Gastrocnemius medialis (tissue), 4 donors: ENCODE data around the gene PLAAT4. TPM values are rescaled to one million over a fixed set of nuclear protein-coding genes. Genes with fewer than 3 reads are reported as not detected.
"Not testable (repeated sequence)": the region's sequence is repeated elsewhere in the genome, so short reads cannot be mapped to it uniquely, and the experiment has no call there.

Experiments used
- ATAC-seq, 2 donors: fragments of 150-250 bp; one replicate each; pipeline ENCODE4 v1.9.1; 2016
- DNase-seq, 2 donors: peaks; one replicate each; pipeline ENCODE4 v3.0.0-alpha.2; 2019
- H3K27ac ChIP-seq, 4 donors: fragments of 200-600 bp; sonication (generic); 1 replicate in 1 of 4; 2 replicates in 3 of 4; pipeline ENCODE4 v1.5.1; 2016 to 2018; ENCODE audit warnings: mild to moderate bottlenecking in 2 of 4, moderate library complexity in 1 of 4
- H3K27me3 ChIP-seq, 3 donors: fragments of 200-600 bp; sonication (generic) in 2 of 3; 1 replicate in 1 of 3; 2 replicates in 2 of 3; pipeline versions ENCODE4 v1.5.1 to v1.6.0; 2016 to 2019; ENCODE audit warnings: mild to moderate bottlenecking in 1 of 3, moderate library complexity in 1 of 3
- H3K36me3 ChIP-seq, 2 donors: fragments of 200-600 bp; sonication (generic) in 1 of 2; one replicate each; pipeline ENCODE4 v1.5.1; 2017 to 2018
- H3K4me1 ChIP-seq, 2 donors: fragments of 200-600 bp; sonication (generic) in 1 of 2; one replicate each; pipeline ENCODE4 v1.5.1; 2016 to 2017; ENCODE audit warnings: mild to moderate bottlenecking in 2 of 2
- H3K4me3 ChIP-seq, 4 donors: fragments of 200-600 bp; sonication (generic) in 3 of 4; 1 replicate in 1 of 4; 2 replicates in 3 of 4; pipeline ENCODE4 v1.5.1; 2016 to 2019; ENCODE audit warnings: mild to moderate bottlenecking in 2 of 4
- H3K9me3 ChIP-seq, 3 donors: fragments of 200-600 bp; sonication (generic) in 2 of 3; 1 replicate in 1 of 3; 2 replicates in 2 of 3; pipeline ENCODE4 v1.5.1; 2016 to 2019
- POLR2A ChIP-seq, 2 donors: fragments of 450-650 bp; IDR thresholded peaks; one replicate each; pipeline ENCODE4 v1.6.1; 2017; ENCODE audit warnings: antibody characterized with exemption in 2 of 2, mild to moderate bottlenecking in 2 of 2, moderate library complexity in 2 of 2
- in situ Hi-C, 4 donors: fragments of 200-750 bp; cut with MboI; loops; one replicate each; pipeline versions ENCODE4 v1.15.0 to v1.8.0; 2017; ENCODE audit warnings: low sequenced_read_pairs in 4 of 4
- intact Hi-C: fragments of 100-400 bp; cut with DNase I; formaldehyde crosslinking; loops from one replicate; pipeline ENCODE4 v1.15.1; 2023; ENCODE audit warnings: low total_unique reads
- total RNA-seq, 4 donors: library from RNA; depleted of rRNA; stranded (reverse); fragments of >200 nt; gene quantifications; one replicate each; pipeline versions ENCODE4 v1.1.0 to v1.2.3, GENCODE V29; 2016
- TF ChIP-seq, protein P1 (sequence below), 5 experiments: fragments of 450-650 bp in 3 of 5; fragments of 200-600 bp in 2 of 5; sonication (generic) in 2 of 5; IDR thresholded peaks in 4 of 5; conservative IDR thresholded peaks in 1 of 5; 1 replicate in 4 of 5; 2 replicates in 1 of 5; pipeline ENCODE4 v1.5.1; 2016 to 2019; ENCODE audit warnings: antibody characterized with exemption in 5 of 5, mild to moderate bottlenecking in 3 of 5, moderate library complexity in 3 of 5

Gene PLAAT4
- total RNA-seq, 4 donors from 2014 or later, result 3.1 to 13.2 (median 5.8) TPM

DNA sequence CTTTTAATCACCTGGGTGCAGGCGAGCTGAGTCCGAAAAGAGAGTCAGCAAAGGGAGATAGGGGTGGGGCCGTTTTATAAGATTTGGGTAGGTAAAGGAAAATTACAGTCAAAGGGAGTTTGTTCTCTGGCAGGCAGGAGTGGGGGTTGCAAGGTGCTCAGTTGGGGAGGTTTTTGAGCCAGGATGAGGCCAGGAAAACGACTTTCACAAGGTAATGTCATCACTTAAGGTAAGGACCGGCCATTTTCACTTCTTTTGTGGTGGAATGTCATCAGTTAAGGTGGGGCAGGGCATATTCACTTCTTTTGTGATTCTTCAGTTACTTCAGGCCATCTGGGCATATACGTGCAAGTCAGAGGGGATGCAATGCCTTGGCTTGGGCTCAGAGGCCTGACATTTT lies 7.2 kb upstream of the PLAAT4 start:
- H3K27me3 ChIP-seq, in situ Hi-C loops, intact Hi-C loops, H3K9me3 ChIP-seq, H3K4me1 ChIP-seq, H3K27ac ChIP-seq, H3K36me3 ChIP-seq, ATAC-seq, DNase-seq, H3K4me3 ChIP-seq: not testable (repeated sequence)

DNA sequence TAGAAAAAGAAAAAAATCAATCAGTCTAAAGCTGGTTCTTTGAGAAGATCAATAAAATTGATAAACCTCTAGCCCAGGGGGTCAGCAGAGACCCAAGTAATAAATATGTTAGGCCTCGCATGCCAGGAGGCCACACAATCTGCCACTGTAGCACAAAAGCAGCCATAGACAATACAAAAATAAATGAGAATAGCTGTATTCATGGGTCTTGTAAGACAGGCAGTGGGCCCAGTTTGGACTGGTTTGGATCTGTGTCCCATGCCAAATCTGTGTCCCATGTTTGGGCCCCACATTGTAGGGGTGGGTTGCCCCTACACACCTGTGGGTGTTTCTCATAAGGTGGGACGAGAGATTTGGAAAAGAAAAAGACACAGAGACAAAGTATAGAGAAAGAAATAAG lies 6.6 kb upstream of the PLAAT4 start:
- in situ Hi-C loops, result no loop called here
- DNase-seq, result no peak
- no peak for TF ChIP-seq POLR2A (IDR thresholded peaks at IDR 0.05)
- TF ChIP-seq, protein P1, sequence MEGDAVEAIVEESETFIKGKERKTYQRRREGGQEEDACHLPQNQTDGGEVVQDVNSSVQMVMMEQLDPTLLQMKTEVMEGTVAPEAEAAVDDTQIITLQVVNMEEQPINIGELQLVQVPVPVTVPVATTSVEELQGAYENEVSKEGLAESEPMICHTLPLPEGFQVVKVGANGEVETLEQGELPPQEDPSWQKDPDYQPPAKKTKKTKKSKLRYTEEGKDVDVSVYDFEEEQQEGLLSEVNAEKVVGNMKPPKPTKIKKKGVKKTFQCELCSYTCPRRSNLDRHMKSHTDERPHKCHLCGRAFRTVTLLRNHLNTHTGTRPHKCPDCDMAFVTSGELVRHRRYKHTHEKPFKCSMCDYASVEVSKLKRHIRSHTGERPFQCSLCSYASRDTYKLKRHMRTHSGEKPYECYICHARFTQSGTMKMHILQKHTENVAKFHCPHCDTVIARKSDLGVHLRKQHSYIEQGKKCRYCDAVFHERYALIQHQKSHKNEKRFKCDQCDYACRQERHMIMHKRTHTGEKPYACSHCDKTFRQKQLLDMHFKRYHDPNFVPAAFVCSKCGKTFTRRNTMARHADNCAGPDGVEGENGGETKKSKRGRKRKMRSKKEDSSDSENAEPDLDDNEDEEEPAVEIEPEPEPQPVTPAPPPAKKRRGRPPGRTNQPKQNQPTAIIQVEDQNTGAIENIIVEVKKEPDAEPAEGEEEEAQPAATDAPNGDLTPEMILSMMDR (IDR thresholded peaks at IDR 0.05 in 4 of 5, conservative IDR thresholded peaks at IDR 0.05 in 1 of 5), result no peak
- Histone ChIP-seq H3K27me3 (no peaks in the 10 kb centered on the region), H3K9me3 (no peaks in the 10 kb centered on the region), H3K4me1 (no peaks in the 10 kb centered on the region), H3K36me3 (no peaks in the 10 kb centered on the region), H3K27ac (no peak overlapping the region), H3K4me3 (no peak overlapping the region)
- no peak for ATAC-seq
- intact Hi-C loops, result loop anchor here (1.0 kb wide), 1 partner anchor 17 kb away; no protein-coding TSS in a partner anchor

DNA sequence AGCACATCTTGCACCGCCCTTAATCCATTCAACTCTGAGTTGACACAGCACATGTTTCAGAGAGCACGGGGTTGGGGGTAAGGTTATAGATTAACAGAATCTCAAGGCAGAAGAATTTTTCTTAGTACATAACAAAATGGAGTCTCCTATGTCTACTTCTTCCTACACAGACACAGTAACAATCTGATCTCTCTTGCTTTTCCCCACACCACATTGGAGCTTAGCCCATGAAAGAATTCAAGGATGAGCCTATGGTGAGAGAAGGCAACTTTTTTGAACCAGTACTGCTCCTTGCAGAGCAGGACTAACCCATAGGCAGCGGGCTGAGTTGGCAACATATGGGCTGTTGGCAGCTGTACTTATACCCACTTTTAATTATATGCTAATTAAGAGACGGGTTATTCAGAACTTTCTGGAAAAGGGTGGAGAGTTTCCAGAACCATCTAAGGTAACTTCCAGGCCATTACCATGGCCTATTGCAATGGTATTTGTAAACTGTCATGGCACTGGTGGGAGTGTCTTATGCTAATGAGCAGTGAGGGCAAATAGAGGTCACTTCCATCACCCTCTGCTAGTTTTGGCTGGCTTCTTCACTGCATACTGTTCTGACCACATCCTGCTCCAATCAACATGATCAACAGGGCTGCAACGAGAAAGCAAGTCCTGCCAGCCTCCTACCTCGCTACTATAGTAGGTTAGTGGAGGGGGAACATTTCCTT lies 5.4 kb upstream of the PLAAT4 start:
- H3K27ac ChIP-seq, intact Hi-C loops, H3K4me3 ChIP-seq, in situ Hi-C loops, DNase-seq, H3K9me3 ChIP-seq, H3K4me1 ChIP-seq, H3K36me3 ChIP-seq, H3K27me3 ChIP-seq: not testable (repeated sequence)
- ATAC-seq, result peak in 1 of 2 donors; percentile 39

DNA sequence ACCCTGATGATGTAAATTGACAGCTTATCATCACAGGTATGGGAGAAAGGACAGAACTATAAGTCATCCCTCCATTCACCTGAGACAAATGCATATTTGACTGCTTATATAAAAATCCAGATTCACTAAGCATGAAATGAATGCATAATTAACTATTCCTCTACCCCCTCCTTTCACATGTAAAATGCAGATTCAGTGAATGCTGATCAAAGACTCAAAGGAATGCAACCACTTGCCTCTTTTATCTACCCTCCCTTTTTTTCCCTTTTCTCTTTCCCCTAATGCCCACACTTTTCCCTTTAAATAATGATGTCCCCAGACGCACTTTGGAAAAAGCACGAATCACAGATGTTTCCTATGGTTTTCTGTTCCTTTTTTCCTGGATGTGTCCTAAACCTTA lies 4.5 kb upstream of the PLAAT4 start:
- Histone ChIP-seq H3K36me3 (no peaks in the 10 kb centered on the region), H3K27ac (no peak overlapping the region), H3K9me3 (no peaks in the 10 kb centered on the region), H3K27me3 (no peaks in the 10 kb centered on the region), H3K4me1 (peaks cover 9 to 12% of the 10 kb centered on the region in 2 donors), H3K4me3 (no peak overlapping the region)
- DNase-seq, result no peak
- ATAC-seq, result no peak
- TF ChIP-seq, protein P1 (IDR thresholded peaks at IDR 0.05 in 4 of 5, conservative IDR thresholded peaks at IDR 0.05 in 1 of 5), result no peak
- no peak for TF ChIP-seq POLR2A (IDR thresholded peaks at IDR 0.05)
- intact Hi-C loops, result no loop called here
- in situ Hi-C loops, result no loop called here

DNA sequence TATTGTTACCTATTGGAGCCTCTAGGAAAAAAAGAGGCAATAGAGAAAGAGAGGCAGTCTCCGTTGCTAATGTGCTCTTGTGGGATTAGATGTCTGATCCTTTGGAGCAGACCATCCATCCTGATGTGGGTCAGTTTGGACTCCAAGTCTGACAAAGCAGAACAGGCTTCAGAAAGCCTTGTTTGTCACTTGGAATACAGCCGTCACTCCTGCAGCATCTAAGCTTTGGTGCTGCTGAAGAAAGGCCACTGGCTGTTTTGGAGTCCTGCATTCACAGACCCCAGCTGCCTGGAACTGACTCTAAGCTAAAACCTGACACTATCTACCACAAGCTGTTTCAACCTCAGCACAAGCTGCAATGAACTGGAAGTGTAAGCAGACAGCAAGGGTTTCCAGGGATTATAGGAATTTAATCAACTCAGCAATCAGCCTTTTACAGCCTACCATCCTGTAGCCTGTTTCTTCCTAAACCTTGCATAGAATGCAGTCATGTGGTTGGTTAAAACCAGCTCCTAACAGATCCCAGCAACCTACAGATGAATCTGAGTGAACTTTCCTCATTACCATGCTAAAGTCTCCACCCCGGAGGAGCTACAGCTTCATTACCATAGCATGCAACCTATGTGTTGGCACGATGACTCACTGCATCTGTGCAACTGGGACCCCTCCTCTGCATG lies 3.7 kb upstream of the PLAAT4 start:
- no peaks in the 10 kb centered on the region for H3K36me3 ChIP-seq
- in situ Hi-C loops, result no loop called here
- no peaks in the 10 kb centered on the region for H3K9me3 ChIP-seq
- H3K27me3 ChIP-seq, result no peaks in the 10 kb centered on the region
- peaks cover 18 to 19% of the 10 kb centered on the region in 2 donors for H3K4me1 ChIP-seq
- TF ChIP-seq POLR2A (IDR thresholded peaks at IDR 0.05), result no peak
- TF ChIP-seq, protein P1 (IDR thresholded peaks at IDR 0.05 in 4 of 5, conservative IDR thresholded peaks at IDR 0.05 in 1 of 5), result no peak
- H3K4me3 ChIP-seq, result no peak overlapping the region
- DNase-seq, result no peak
- no peak overlapping the region for H3K27ac ChIP-seq
- intact Hi-C loops, result no loop called here
- no peak for ATAC-seq
